A673 (cell line): ENCODE results near the gene KCNJ10. TPM values are rescaled to one million over a fixed set of nuclear protein-coding genes. Genes with fewer than 3 reads are reported as not detected.
A peak's percentile ranks its signal among the peaks of the same experiment; 100 is the strongest.

Experiments
- BruUV-seq: library from RNA; stranded (reverse); fragments of 400-500 nt; replicated peaks from 2 replicates; lab custom pipeline; 2021; lab: Mats Ljungman, UMichigan
- CTCF ChIA-PET: fragments of 300-600 bp; sonication (Branson Sonifier 250); formaldehyde crosslinking; loops from one replicate; lab custom pipeline; 2022; ENCODE audit warnings: antibody characterized with exemption; lab: Charles Lee
- POLR2A ChIA-PET: fragments of 300-600 bp; sonication (Branson Sonifier 250); formaldehyde crosslinking; loops from one replicate; lab custom pipeline; 2022; ENCODE audit warnings: antibody characterized with exemption; ENCODE audit not compliant: low non-redundant PET; lab: Charles Lee
- DNase-seq: peaks from one replicate; pipeline ENCODE4 v3.0.0-alpha.2; 2015; ENCODE audit warnings: low spot score
- H3K27ac ChIP-seq: fragments of 200-600 bp; sonication (generic); 2 replicates; pipeline ENCODE4 v1.5.1; 2016; ENCODE audit warnings: mixed run types, low read depth, mild to moderate bottlenecking, mixed read lengths, antibody characterized with exemption, low read length; ENCODE audit not compliant: poor library complexity, severe bottlenecking
- H3K27me3 ChIP-seq: fragments of 200-600 bp; sonication (generic); replicated peaks from 2 replicates; pipeline ENCODE4 v1.6.1; 2017; ENCODE audit warnings: mixed run types, low read depth, mild to moderate bottlenecking, mixed read lengths, antibody characterized with exemption, low read length; ENCODE audit not compliant: insufficient read depth, poor library complexity
- H3K36me3 ChIP-seq: fragments of 200-600 bp; sonication (generic); 2 replicates; pipeline ENCODE4 v1.6.1; 2016; ENCODE audit warnings: mixed run types, mild to moderate bottlenecking, mixed read lengths, antibody characterized with exemption, low read length; ENCODE audit not compliant: insufficient read depth, poor library complexity, severe bottlenecking
- H3K4me1 ChIP-seq: fragments of 200-600 bp; sonication (generic); 2 replicates; pipeline ENCODE4 v1.6.1; 2017; ENCODE audit warnings: mixed run types, mild to moderate bottlenecking, mixed read lengths, antibody characterized with exemption, low read length; ENCODE audit not compliant: insufficient read depth, poor library complexity, severe bottlenecking
- H3K4me3 ChIP-seq: fragments of 200-600 bp; sonication (generic); 2 replicates; pipeline ENCODE4 v1.5.1; 2016; ENCODE audit warnings: low read depth, mixed run types, mild to moderate bottlenecking, mixed read lengths, low read length; ENCODE audit not compliant: poor library complexity, severe bottlenecking
- H3K9me3 ChIP-seq: fragments of 200-600 bp; sonication (generic); 2 replicates; pipeline ENCODE4 v1.6.1; 2016; ENCODE audit warnings: mixed run types, low read depth, mild to moderate bottlenecking, mixed read lengths, antibody characterized with exemption, low read length; ENCODE audit not compliant: poor library complexity, severe bottlenecking
- EZH2 ChIP-seq: fragments of 200-600 bp; sonication (generic); IDR thresholded peaks from 2 replicates; pipeline ENCODE4 v1.6.1; 2017; ENCODE audit warnings: borderline replicate concordance, low read depth, mild to moderate bottlenecking, mixed read lengths, antibody characterized with exemption, low read length; ENCODE audit not compliant: poor library complexity, severe bottlenecking
- intact Hi-C: fragments of 100-400 bp; cut with micrococcal nuclease; formaldehyde crosslinking; loops from one replicate; pipeline ENCODE4 v1.10.0; 2022; ENCODE audit not compliant: unreplicated experiment
- total RNA-seq: library from RNA; stranded (reverse); gene quantifications from 2 replicates; pipeline ENCODE4 v1.2.3, GENCODE V29; 2021
- TF ChIP-seq, protein P1 (sequence below): fragments of 300-800, 200-600 bp; sonication (generic); conservative IDR thresholded peaks from 2 replicates; pipeline ENCODE4 v1.5.1; 2017; ENCODE audit warnings: low read depth, mild to moderate bottlenecking, antibody characterized with exemption, low read length, moderate library complexity, mixed read lengths

KCNJ10 gene
- total RNA-seq, 1 experiment from 2014 or later, result not detected

DNA sequence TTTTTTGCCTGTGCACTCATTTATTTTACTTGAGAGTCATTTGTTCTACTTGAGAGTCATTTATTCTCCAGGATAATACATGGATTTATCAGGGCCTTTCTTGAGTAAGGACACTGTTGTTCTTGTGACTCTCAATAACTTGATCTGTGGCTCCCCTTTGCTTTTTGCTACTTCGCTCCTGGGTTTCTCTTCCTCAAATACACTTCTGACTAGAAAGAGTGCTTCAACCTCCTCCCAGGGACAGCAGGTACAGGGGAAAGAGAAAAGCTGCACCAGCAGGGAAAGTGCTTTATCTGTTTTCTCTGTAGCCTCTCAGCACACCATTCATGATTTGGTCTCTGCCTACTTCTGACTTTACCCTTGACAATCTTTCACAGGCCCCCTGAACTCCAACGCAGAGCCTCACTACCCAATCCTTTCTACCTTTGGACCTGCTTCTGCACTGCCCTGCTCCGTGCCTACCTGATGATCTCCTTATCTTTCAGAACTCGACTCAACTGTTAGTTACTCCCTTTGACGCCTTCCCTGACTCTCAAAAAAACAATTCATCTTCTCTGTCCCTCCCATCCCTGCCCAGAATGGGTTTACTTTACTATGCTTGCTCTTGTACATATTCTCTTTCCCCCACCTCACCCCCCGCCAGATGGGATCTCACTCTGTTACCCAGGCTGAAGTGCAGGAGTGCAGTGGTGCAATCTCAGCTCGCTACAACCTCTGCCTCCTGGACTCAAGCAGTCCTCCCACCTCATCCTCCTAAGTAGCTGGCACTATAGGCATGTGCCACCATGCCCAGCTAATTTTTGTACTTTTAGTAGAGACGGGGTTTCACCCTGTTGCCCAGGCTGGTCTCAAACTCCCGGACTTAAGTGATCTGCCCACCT is 22.6 kb downstream of the KCNJ10 start:
- TF ChIP-seq, protein P1, sequence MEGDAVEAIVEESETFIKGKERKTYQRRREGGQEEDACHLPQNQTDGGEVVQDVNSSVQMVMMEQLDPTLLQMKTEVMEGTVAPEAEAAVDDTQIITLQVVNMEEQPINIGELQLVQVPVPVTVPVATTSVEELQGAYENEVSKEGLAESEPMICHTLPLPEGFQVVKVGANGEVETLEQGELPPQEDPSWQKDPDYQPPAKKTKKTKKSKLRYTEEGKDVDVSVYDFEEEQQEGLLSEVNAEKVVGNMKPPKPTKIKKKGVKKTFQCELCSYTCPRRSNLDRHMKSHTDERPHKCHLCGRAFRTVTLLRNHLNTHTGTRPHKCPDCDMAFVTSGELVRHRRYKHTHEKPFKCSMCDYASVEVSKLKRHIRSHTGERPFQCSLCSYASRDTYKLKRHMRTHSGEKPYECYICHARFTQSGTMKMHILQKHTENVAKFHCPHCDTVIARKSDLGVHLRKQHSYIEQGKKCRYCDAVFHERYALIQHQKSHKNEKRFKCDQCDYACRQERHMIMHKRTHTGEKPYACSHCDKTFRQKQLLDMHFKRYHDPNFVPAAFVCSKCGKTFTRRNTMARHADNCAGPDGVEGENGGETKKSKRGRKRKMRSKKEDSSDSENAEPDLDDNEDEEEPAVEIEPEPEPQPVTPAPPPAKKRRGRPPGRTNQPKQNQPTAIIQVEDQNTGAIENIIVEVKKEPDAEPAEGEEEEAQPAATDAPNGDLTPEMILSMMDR, result no peak
- TF ChIP-seq EZH2, result no peak
- no peaks in the 10 kb centered on the region for H3K36me3 ChIP-seq
- DNase-seq, result no peak
- peaks cover 13% of the 10 kb centered on the region for H3K27me3 ChIP-seq
- ChIA-PET POLR2A (no interaction called here), CTCF (interaction anchor here (1.0 to 1.2 kb wide), 2 partner anchors 29 to 31 kb away, joined by 3 to 6 read pairs; no protein-coding TSS in a partner anchor)
- H3K27ac ChIP-seq, result no peak overlapping the region
- no TSS peak for BruUV-seq
- H3K4me1 ChIP-seq, result no peaks in the 10 kb centered on the region
- H3K9me3 ChIP-seq, result no peaks in the 10 kb centered on the region
- H3K4me3 ChIP-seq, result no peak overlapping the region
- intact Hi-C loops, result loop anchor here (5.0 kb wide), 1 partner anchor 40 kb away; no protein-coding TSS in a partner anchor

DNA sequence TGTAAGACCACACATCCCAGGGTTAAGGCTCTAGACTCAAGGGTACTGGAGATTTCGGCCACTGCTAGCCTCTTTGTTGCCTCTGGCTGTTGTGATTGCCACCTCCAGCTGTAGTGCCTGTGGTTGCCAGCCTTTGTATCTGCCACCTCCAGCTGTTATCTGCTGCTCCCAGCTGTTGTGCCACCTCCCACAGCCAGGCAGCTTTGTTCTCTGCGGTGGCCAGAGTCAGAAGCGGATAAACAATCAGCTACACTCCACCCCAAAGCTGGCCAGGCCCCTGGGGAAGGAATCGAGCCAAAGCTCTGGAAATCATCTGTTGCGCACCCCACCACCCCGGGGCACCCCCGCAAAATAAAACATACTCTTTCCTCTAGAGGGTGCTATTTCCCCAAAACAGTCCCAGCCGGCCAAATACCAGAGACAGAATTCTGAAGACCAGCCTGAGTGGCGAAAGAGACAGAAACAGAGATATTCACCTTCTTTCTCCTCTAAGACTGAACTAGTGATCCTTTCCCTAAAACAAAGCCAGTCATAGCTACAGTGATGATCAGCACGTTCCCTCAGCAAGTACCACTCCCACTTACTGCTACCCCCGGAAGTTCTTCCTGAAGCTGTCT is 23.4 kb downstream of the KCNJ10 start:
- Histone ChIP-seq H3K27me3 (peaks cover 6% of the 10 kb centered on the region), H3K36me3 (no peaks in the 10 kb centered on the region), H3K4me1 (no peaks in the 10 kb centered on the region), H3K27ac (no peak overlapping the region), H3K4me3 (no peak overlapping the region), H3K9me3 (no peaks in the 10 kb centered on the region)
- no TSS peak for BruUV-seq
- POLR2A ChIA-PET, result no interaction called here
- CTCF ChIA-PET, result interaction anchor here (1.0 to 1.2 kb wide), 6 partner anchors 9 to 206 kb away, joined by 3 to 6 read pairs (median 4); partner anchors contain the start of gene KCNJ9
- DNase-seq, result peak; percentile 58
- TF ChIP-seq, protein P1, result peak; percentile 76
- no peak for TF ChIP-seq EZH2
- intact Hi-C loops, result loop anchor here (5.0 kb wide), 1 partner anchor 41 kb away; no protein-coding TSS in a partner anchor

GRCh38 chr1:160045653-160046052 is 24.3 kb downstream of the KCNJ10 start:
- BruUV-seq, result no TSS peak
- Histone ChIP-seq H3K4me3 (no peak overlapping the region), H3K27ac (no peak overlapping the region), H3K9me3 (no peaks in the 10 kb centered on the region), H3K4me1 (no peaks in the 10 kb centered on the region), H3K27me3 (peaks cover 3% of the 10 kb centered on the region), H3K36me3 (no peaks in the 10 kb centered on the region)
- DNase-seq, result no peak
- POLR2A ChIA-PET, result no interaction called here
- intact Hi-C loops, result loop anchor here (5.0 kb wide), 1 partner anchor 42 kb away; no protein-coding TSS in a partner anchor
- TF ChIP-seq, protein P1, result no peak
- TF ChIP-seq EZH2, result no peak
- CTCF ChIA-PET, result interaction anchor here (1.0 to 1.2 kb wide), 4 partner anchors 8 to 206 kb away, joined by 3 to 5 read pairs (median 4); partner anchors contain the start of gene KCNJ9
